IPS-15b (cell line): Measurements from ENCODE around the gene SLAMF9.

ENCODE experiments used
- H3K27me3 ChIP-seq: one replicate; pipeline ENCODE4 v1.6.1; 2013; ENCODE audit warnings: low read length; ENCODE audit not compliant: control insufficient read depth, insufficient read depth
- H3K36me3 ChIP-seq: one replicate; pipeline ENCODE4 v1.6.1; 2013; ENCODE audit warnings: low read length; ENCODE audit not compliant: control insufficient read depth, insufficient read depth
- H3K4me1 ChIP-seq: one replicate; pipeline ENCODE4 v1.6.1; 2013; ENCODE audit warnings: mild to moderate bottlenecking, low read length; ENCODE audit not compliant: control insufficient read depth, insufficient read depth
- H3K4me3 ChIP-seq: one replicate; pipeline ENCODE4 v1.5.1; 2013; ENCODE audit warnings: low read depth, low read length
- H3K9ac ChIP-seq: one replicate; pipeline ENCODE4 v1.6.1; 2013; ENCODE audit warnings: low read depth, mild to moderate bottlenecking, low read length
- H3K9me3 ChIP-seq: one replicate; pipeline ENCODE4 v1.6.1; 2013; ENCODE audit warnings: mild to moderate bottlenecking, low read length; ENCODE audit not compliant: control insufficient read depth, insufficient read depth

The SLAMF9 gene

DNA sequence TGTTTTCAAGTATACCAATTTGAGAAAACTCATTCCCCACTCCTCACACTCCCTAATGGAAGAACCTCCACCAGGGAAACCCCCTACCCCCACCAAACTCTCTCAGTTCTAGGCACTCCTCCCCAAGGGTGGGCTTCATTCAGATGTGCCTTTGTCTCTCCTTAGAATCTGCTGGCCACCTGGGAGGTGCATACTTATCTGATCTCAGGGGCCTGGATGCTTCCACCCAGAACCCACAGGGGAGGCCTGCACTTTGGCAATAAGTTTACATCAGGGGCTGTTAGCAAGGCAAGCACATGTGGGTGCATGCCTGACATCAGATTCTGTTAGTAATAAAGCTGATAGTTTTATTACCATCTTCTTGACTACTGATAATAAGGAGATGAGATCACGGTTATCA is 32.5 kb upstream of the SLAMF9 start:
- Histone ChIP-seq H3K27me3 (no peaks in the 10 kb centered on the region), H3K4me1 (peaks cover 4% of the 10 kb centered on the region), H3K9ac (no peak overlapping the region), H3K9me3 (no peaks in the 10 kb centered on the region), H3K36me3 (no peaks in the 10 kb centered on the region), H3K4me3 (no peak overlapping the region)

DNA sequence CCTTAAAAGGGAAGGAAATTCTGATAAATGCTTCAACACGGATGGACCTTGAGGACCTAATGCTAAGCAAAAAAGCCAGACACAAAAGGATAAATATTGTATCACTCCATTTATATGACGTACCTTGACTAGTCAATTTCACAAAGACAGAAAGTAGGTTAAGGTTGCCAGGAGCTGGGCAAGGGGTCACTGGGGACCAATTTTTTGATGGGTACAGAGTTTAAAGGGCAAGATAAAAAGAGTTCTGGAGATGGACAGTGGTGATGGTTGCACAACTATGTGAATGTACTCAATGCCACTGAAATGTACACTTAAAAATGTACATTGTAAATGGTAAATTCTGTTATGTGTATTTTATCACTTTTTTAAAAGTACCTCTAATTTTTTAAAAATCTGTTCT is 32.1 kb upstream of the SLAMF9 start:
- Histone ChIP-seq H3K9ac (no peak overlapping the region), H3K4me3 (no peak overlapping the region), H3K27me3 (no peaks in the 10 kb centered on the region), H3K4me1 (peaks cover 4% of the 10 kb centered on the region), H3K9me3 (no peaks in the 10 kb centered on the region), H3K36me3 (no peaks in the 10 kb centered on the region)

DNA sequence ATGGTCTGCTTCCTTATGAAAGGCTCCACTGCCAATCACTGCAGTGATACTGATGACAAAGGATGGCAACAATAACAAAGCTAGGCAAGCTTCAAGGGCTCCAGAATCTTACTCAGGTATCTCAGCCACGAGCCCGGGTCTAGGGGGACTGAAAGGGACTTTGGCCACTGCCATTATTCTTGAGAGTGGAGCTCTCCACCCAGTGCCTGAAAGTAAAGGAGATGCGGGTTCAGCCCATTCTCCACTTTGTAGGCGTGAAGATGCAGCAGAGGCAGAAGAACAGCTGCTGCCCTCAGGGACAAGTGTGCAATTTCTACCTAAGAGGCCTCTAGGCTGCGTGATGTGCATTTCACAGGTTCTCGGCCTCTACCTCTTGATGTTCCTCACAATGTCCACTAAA is 31.4 kb upstream of the SLAMF9 start:
- Histone ChIP-seq H3K4me1 (peaks cover 4% of the 10 kb centered on the region), H3K9me3 (no peaks in the 10 kb centered on the region), H3K27me3 (no peaks in the 10 kb centered on the region), H3K9ac (no peak overlapping the region), H3K4me3 (no peak overlapping the region), H3K36me3 (no peaks in the 10 kb centered on the region)

DNA sequence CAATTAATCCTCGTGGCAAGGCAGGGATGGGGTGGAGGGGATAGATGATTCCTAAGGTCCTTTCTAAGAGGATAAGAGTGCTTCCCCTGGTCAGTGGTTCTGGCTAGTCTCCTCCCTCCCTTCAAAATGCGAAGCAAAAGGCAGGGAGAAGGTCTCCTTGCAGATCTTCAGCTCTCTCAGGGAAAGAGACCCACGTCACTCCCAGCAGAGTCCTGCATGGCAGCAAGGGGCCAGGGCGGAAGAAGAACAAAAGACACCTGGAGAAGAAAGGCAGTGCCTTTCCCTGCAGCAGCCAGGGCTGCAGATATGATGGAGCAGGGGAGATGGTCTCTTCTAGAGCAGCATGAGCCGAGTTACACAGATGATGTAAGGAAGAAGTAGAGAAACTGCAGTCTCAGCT is 29.6 kb upstream of the SLAMF9 start:
- no peaks in the 10 kb centered on the region for H3K4me1 ChIP-seq
- no peak overlapping the region for H3K4me3 ChIP-seq
- no peak overlapping the region for H3K9ac ChIP-seq
- no peaks in the 10 kb centered on the region for H3K9me3 ChIP-seq
- H3K36me3 ChIP-seq: no peaks in the 10 kb centered on the region
- no peaks in the 10 kb centered on the region for H3K27me3 ChIP-seq

DNA sequence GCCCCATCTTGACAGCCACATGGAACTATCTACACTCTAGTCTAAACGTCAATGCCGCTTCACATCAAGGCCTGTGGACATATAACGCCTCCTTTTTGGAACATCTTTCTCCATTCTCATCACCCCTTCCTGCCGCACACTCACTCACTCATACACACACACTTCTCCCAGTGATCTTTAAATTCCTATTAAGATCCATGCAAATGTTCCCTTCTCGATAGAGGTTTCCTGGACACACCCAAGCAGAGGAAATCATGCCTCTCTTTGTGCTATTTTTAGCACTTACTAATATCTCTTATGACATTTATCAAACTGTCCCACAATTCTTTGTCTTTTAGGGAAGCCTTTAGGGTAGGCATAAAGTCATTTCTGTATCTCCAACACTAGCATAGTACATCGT is 28.2 kb upstream of the SLAMF9 start:
- Histone ChIP-seq H3K36me3 (no peaks in the 10 kb centered on the region), H3K4me3 (no peak overlapping the region), H3K27me3 (peaks cover under 1% of the 10 kb centered on the region)

DNA sequence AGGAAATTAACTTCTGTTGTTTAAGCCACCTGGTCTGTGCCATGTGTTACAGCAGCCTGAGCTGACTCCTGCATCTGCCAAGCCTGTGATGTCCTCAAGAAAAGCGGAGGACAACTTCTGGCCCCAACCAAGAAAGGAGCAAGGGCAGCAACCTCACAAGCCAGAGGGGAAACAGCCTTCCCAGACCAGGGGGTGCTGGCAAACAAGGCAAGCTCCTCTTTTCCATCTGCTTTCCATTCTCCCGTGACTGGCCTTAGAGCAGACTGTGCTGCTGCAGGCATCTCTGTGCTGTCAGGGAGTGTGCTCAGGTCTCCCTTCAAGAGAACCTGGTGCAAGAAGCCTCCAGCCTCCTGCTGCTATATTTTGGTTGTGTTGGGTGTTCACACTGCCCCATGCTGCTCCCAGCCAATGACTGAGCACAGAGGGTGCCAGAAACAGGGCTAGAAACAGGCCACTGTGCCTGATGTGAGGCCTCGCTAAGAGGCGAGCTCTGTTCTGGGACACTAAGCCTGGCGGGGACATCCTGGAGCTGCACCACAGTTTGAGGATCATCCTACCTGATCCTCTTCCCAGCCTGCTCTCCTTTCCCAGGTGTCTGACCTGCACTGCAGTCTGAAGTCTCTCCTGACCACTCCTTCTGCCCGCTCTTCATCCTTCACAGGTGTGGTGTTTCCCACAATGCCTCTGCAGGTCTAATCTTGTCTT is 27.5 kb upstream of the SLAMF9 start:
- Histone ChIP-seq H3K4me3 (no peak overlapping the region), H3K27me3 (peaks cover 3% of the 10 kb centered on the region), H3K9ac (no peak overlapping the region), H3K4me1 (no peaks in the 10 kb centered on the region), H3K36me3 (no peaks in the 10 kb centered on the region), H3K9me3 (no peaks in the 10 kb centered on the region)

More for the DNA sequence above, 28.2 kb upstream of the SLAMF9 start:
- Histone ChIP-seq H3K9me3 (no peaks in the 10 kb centered on the region), H3K4me1 (no peaks in the 10 kb centered on the region), H3K9ac (no peak overlapping the region)

DNA sequence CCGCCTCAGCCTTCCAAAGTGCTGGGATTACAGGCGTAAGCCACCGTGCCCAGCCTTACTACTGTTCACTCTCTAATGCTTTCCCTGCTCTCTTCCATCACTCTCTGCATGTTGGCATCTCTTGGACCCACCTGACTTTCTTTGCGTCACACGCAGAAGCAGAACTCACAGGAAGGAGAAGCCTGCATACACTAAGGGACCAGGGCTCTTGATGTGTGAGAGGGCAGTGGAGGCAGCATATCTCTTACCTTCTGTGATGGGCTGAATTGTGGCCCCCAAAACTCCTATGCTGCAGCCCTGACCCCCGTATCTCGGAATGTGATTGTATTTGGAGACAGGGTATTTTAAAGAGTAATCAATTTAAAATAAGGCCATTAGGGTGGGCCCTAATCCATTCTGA is 26.7 kb upstream of the SLAMF9 start:
- Histone ChIP-seq H3K36me3 (no peaks in the 10 kb centered on the region), H3K4me1 (no peaks in the 10 kb centered on the region), H3K9ac (no peak overlapping the region), H3K4me3 (no peak overlapping the region), H3K9me3 (no peaks in the 10 kb centered on the region), H3K27me3 (peaks cover 3% of the 10 kb centered on the region)

DNA sequence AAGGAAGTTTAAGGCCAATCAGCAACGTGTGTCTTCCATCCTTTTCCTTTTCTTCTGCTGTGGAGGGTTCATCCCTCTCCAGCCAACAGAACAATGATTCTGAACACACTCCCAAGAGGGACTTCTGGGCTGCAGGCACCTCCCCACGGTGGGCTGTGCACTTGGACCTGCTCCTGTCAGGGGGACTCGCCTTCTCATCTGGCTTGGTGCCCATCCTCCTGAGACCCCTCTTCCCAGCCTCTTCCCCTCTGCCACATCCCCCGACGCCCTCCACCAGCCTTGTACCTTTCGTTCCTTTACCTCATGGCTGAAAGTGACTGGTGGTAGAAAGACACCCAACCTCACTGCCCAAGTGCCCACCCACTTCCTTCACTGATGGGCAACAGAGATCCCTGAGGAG is 26.0 kb upstream of the SLAMF9 start:
- Histone ChIP-seq H3K4me3 (no peak overlapping the region), H3K27me3 (peaks cover 6% of the 10 kb centered on the region), H3K9me3 (no peaks in the 10 kb centered on the region)

DNA sequence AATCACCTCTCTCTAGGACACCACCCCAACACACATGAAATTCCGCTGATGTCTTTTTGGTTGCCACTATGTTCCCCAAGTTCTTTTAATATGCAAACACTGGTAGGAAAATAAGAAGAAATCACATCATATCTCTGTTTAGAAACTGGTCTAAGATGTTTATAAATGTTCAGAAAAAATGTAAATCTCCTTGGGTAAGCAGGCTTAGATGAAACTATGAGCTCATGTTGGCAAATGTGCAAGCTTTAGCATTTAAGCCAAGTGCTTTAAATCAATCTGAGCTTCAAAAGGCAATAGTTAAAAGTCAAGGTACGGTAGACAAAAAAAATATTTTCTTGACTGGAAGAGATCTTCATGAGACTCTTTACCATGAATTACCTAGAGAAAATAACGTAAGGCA is 25.2 kb upstream of the SLAMF9 start:
- Histone ChIP-seq H3K27me3 (peaks cover 6% of the 10 kb centered on the region), H3K9me3 (no peaks in the 10 kb centered on the region), H3K4me3 (no peak overlapping the region), H3K9ac (no peak overlapping the region), H3K36me3 (no peaks in the 10 kb centered on the region), H3K4me1 (no peaks in the 10 kb centered on the region)

More for the DNA sequence above, 26.0 kb upstream of the SLAMF9 start:
- Histone ChIP-seq H3K9ac (no peak overlapping the region), H3K4me1 (no peaks in the 10 kb centered on the region), H3K36me3 (no peaks in the 10 kb centered on the region)

DNA sequence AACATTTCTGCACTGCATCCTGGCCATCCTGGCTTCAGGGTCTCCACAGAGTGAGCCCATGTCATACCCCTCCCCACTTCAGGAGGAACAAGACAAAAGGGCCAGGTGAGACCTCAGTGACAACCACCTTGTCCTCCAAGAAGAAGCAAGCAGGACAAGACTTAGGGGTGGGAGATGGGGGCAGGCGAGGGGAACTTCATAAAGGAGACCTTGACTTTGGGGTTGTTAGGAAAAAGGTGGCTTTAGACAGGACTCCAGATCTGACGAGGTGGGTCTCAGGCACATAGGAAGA is 24.0 kb upstream of the SLAMF9 start:
- Histone ChIP-seq H3K27me3 (peaks cover 6% of the 10 kb centered on the region), H3K4me1 (no peaks in the 10 kb centered on the region), H3K9me3 (no peaks in the 10 kb centered on the region), H3K4me3 (no peak overlapping the region), H3K36me3 (no peaks in the 10 kb centered on the region), H3K9ac (no peak overlapping the region)

DNA sequence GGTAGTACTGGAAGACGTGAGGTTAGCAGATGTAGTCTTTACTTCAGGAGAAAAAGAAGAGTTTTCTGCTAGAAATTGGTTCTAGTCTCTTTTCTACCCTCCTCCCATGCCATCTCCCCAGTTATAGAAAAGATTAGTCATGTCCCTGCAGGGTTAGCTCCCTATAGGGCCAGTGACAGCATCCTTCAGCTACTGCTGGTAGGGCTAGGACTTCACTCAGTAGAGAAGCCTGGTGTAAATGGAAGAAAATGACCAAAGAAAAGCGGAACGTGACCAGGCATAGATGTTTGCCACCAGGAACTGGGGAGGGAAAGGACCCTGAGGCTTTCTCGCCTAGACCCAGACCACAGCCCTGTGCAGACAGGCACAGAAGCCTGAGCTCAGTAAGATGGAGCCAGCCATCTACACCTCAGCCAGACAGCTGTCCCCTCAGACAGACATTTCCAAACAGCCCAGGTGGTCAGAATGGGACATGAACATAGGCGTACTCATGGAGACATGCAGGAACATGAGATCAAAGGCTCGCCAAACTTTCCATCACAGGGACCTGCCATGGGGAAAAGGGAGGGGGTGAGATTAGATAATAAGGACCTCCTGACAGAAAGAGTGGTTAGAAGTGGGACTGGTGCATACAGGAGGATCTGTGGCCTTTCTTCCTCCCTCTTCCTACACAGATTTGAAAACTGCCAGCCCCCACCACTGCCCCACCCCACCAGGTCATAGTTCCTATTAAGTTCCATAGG is 23.5 kb upstream of the SLAMF9 start:
- no peaks in the 10 kb centered on the region for H3K36me3 ChIP-seq
- H3K9ac ChIP-seq: no peak overlapping the region
- H3K27me3 ChIP-seq: peaks cover 6% of the 10 kb centered on the region
- no peak overlapping the region for H3K4me3 ChIP-seq
- H3K4me1 ChIP-seq: no peaks in the 10 kb centered on the region
- H3K9me3 ChIP-seq: no peaks in the 10 kb centered on the region

DNA sequence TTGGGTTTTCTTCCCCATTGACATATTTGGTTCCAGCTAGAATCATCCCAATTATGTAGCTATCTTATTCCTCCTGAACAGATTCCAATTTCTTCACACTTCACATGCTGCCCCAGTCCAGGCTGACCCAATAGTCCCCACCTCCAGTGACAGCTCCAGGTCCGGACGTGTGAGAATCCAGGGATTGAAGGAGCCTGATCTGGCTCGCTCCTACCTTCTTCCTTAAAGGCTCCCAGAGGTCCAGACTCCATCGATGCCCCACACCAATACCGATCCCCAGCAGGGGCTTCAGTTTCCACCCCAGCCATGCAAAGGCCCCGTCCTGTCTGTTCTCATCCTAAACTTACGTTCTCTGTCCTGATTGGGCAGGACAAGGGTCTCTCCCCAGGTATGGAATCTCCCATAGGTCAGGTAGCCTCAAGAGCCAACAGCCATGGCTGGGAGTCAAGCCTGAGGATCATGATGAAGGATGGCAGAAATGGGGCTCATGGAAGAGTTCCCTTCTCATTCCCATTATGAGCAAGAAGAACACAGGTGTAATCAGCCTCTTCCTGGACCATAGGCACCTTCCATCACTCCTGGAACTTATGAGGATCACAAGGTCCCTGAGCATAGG is 20.4 kb upstream of the SLAMF9 start:
- H3K36me3 ChIP-seq: no peaks in the 10 kb centered on the region
- H3K4me1 ChIP-seq: no peaks in the 10 kb centered on the region
- H3K4me3 ChIP-seq: no peak overlapping the region
- H3K9ac ChIP-seq: no peak overlapping the region
- no peaks in the 10 kb centered on the region for H3K9me3 ChIP-seq
- peaks cover 6% of the 10 kb centered on the region for H3K27me3 ChIP-seq
